ENCODE data around the gene GFRA4. TPM values are rescaled to one million over a fixed set of nuclear protein-coding genes. Genes with fewer than 3 reads are reported as not detected.

Gene GFRA4
- total RNA-seq, 4 donors from 2014 or later = not detected

- no peaks in the 10 kb centered on the region for H3K9me3 ChIP-seq
- intact Hi-C loops (cut with DNase I) = no loop called here
- no peak overlapping the region for H3K4me3 ChIP-seq
- TF ChIP-seq CTCF (IDR thresholded peaks at IDR 0.05) (no peak), POLR2A (IDR thresholded peaks at IDR 0.05) (no peak)
- WGBS, 2 donors = 73 to 80% methylated on average over 8 to 10 of the region's 10 CpGs
- peaks cover 0 to 6% (median 0%) of the 10 kb centered on the region in 4 donors for H3K27me3 ChIP-seq
- no peak for DNase-seq
- no peak overlapping the region for H3K27ac ChIP-seq
- H3K4me1 ChIP-seq = peaks cover 0 to 8% (median 0%) of the 10 kb centered on the region in 3 donors
- peaks cover 0 to 34% (median 0%) of the 10 kb centered on the region in 3 donors for H3K36me3 ChIP-seq
These were observed 10.3 kb downstream of the GFRA4 start for GRCh38 chr20:3652676-3653596.

- DNase-seq = no peak
- intact Hi-C loops (cut with DNase I) = no loop called here
- Histone ChIP-seq H3K27me3 (peaks cover 0 to under 1% (median 0%) of the 10 kb centered on the region in 4 donors), H3K36me3 (peaks cover 0 to 41% (median 0%) of the 10 kb centered on the region in 3 donors), H3K9me3 (no peaks in the 10 kb centered on the region), H3K4me1 (peaks cover 0 to 5% (median 0%) of the 10 kb centered on the region in 3 donors), H3K27ac (no peak overlapping the region), H3K4me3 (no peak overlapping the region)
- 95% methylated on average over 7 to 9 of the region's 9 CpGs for WGBS, 2 donors
- TF ChIP-seq CTCF (IDR thresholded peaks at IDR 0.05) = no peak
- TF ChIP-seq POLR2A (IDR thresholded peaks at IDR 0.05) = no peak
These were observed 11.0 kb downstream of the GFRA4 start for GRCh38 chr20:3652221-3652620.

GRCh38 chr20:3651204-3651962, 11.8 kb downstream of the GFRA4 start:
- no peak for DNase-seq

GRCh38 chr20:3648951-3649350, 14.2 kb downstream of the GFRA4 start:
- intact Hi-C loops (cut with DNase I) = no loop called here
- Histone ChIP-seq H3K27me3 (no peaks in the 10 kb centered on the region), H3K27ac (no peak overlapping the region), H3K9me3 (no peaks in the 10 kb centered on the region), H3K4me1 (no peaks in the 10 kb centered on the region), H3K4me3 (no peak overlapping the region), H3K36me3 (peaks cover 0 to 73% (median 0%) of the 10 kb centered on the region in 3 donors)
- WGBS, 2 donors = 82 to 85% methylated on average over 7 to 8 of the region's 9 CpGs
- TF ChIP-seq CTCF (IDR thresholded peaks at IDR 0.05) (no peak), POLR2A (IDR thresholded peaks at IDR 0.05) (no peak)
- DNase-seq = no peak

More at GRCh38 chr20:3651204-3651962, 11.8 kb downstream of the GFRA4 start:
- no peak for TF ChIP-seq POLR2A (IDR thresholded peaks at IDR 0.05)
- no peak for TF ChIP-seq CTCF (IDR thresholded peaks at IDR 0.05)
- Histone ChIP-seq H3K27me3 (no peaks in the 10 kb centered on the region), H3K4me1 (no peaks in the 10 kb centered on the region), H3K9me3 (no peaks in the 10 kb centered on the region), H3K36me3 (peaks cover 0 to 50% (median 0%) of the 10 kb centered on the region in 3 donors), H3K27ac (no peak overlapping the region), H3K4me3 (no peak overlapping the region)
- 75 to 79% methylated on average over 7 to 8 of the region's 9 CpGs for WGBS, 2 donors
- intact Hi-C loops (cut with DNase I) = no loop called here

GRCh38 chr20:3647473-3647872, 15.7 kb downstream of the GFRA4 start:
- no peak for DNase-seq
- H3K4me1 ChIP-seq = no peaks in the 10 kb centered on the region
- H3K4me3 ChIP-seq = no peak overlapping the region
- H3K27me3 ChIP-seq = no peaks in the 10 kb centered on the region
- H3K36me3 ChIP-seq = peaks cover 0 to 86% (median 0%) of the 10 kb centered on the region in 3 donors
- intact Hi-C loops (cut with DNase I) = no loop called here
- TF ChIP-seq CTCF (IDR thresholded peaks at IDR 0.05) = no peak
- TF ChIP-seq POLR2A (IDR thresholded peaks at IDR 0.05) = no peak
- no peak overlapping the region for H3K27ac ChIP-seq
- no peaks in the 10 kb centered on the region for H3K9me3 ChIP-seq
